H9 (cell line): ENCODE data around the gene KDM4C. TPM values are rescaled to one million over a fixed set of nuclear protein-coding genes. Genes with fewer than 3 reads are reported as not detected.

Experiments used
- DNase-seq: peaks from one replicate; pipeline ENCODE4 v3.0.0-alpha.2; 2017
- H2AFZ ChIP-seq: one replicate; pipeline ENCODE4 v1.6.1; 2013; ENCODE audit warnings: mild to moderate bottlenecking, low read length, control low read depth, moderate library complexity
- H2AK5ac ChIP-seq: 2 replicates; pipeline ENCODE4 v1.6.1; 2013; ENCODE audit warnings: low read length, control low read depth, mixed read lengths; ENCODE audit not compliant: insufficient read length
- H2BK120ac ChIP-seq: one replicate; pipeline ENCODE4 v1.6.1; 2013; ENCODE audit warnings: low read depth, mild to moderate bottlenecking, low read length, control low read depth, inconsistent platforms; ENCODE audit not compliant: poor library complexity, severe bottlenecking
- H2BK12ac ChIP-seq: 2 replicates; pipeline ENCODE4 v1.6.1; 2013; ENCODE audit warnings: low read length, control low read depth, mixed read lengths, low read depth; ENCODE audit not compliant: insufficient read length
- H2BK15ac ChIP-seq: 2 replicates; pipeline ENCODE4 v1.6.1; 2013; ENCODE audit warnings: low read depth, low read length, control low read depth
- H2BK20ac ChIP-seq: one replicate; pipeline ENCODE4 v1.6.1; 2013; ENCODE audit warnings: low read depth, mild to moderate bottlenecking, low read length, control low read depth, inconsistent platforms; ENCODE audit not compliant: poor library complexity, severe bottlenecking
- H2BK5ac ChIP-seq: 2 replicates; pipeline ENCODE4 v1.6.1; 2013; ENCODE audit warnings: low read length, control low read depth, mixed read lengths; ENCODE audit not compliant: insufficient read length
- H3K14ac ChIP-seq: 2 replicates; pipeline ENCODE4 v1.6.1; 2013; ENCODE audit warnings: low read length, control low read depth; ENCODE audit not compliant: insufficient read depth
- H3K18ac ChIP-seq: 2 replicates; pipeline ENCODE4 v1.6.1; 2013; ENCODE audit warnings: low read depth, mild to moderate bottlenecking, mixed read lengths, low read length, control low read depth; ENCODE audit not compliant: insufficient read length
- H3K23ac ChIP-seq: 2 replicates; pipeline ENCODE4 v1.6.1; 2013; ENCODE audit warnings: low read length, control low read depth, mixed read lengths, low read depth; ENCODE audit not compliant: insufficient read length
- H3K23me2 ChIP-seq: 2 replicates; pipeline ENCODE4 v1.6.1; 2013; ENCODE audit warnings: low read depth, mild to moderate bottlenecking, mixed read lengths, low read length, control low read depth; ENCODE audit not compliant: insufficient read length, poor library complexity, severe bottlenecking
- H3K27ac ChIP-seq: 2 replicates; pipeline ENCODE4 v1.5.1; 2013; ENCODE audit warnings: low read length, control low read depth, mixed read lengths, low read depth; ENCODE audit not compliant: insufficient read length
- H3K27me3 ChIP-seq: 2 replicates; pipeline ENCODE4 v1.6.1; 2013; ENCODE audit warnings: low read length, control low read depth, inconsistent platforms; ENCODE audit not compliant: insufficient read depth
- H3K4ac ChIP-seq: 2 replicates; pipeline ENCODE4 v1.6.1; 2013; ENCODE audit warnings: low read depth, mild to moderate bottlenecking, control low read depth, inconsistent platforms, low read length, moderate library complexity
- H3K4me1 ChIP-seq: 2 replicates; pipeline ENCODE4 v1.6.1; 2013; ENCODE audit warnings: low read length, control low read depth, inconsistent platforms; ENCODE audit not compliant: insufficient read depth
- H3K4me2 ChIP-seq: 2 replicates; pipeline ENCODE4 v1.6.1; 2013; ENCODE audit warnings: low read length, control low read depth, mixed read lengths; ENCODE audit not compliant: insufficient read length, insufficient read depth
- H3K56ac ChIP-seq: 2 replicates; pipeline ENCODE4 v1.6.1; 2013; ENCODE audit warnings: low read depth, mild to moderate bottlenecking, mixed read lengths, low read length, control low read depth; ENCODE audit not compliant: insufficient read length
- H3K79me1 ChIP-seq: 2 replicates; pipeline ENCODE4 v1.6.1; 2013; ENCODE audit warnings: low read depth, mild to moderate bottlenecking, moderate library complexity, low read length, control low read depth, inconsistent platforms; ENCODE audit not compliant: insufficient read depth, poor library complexity, severe bottlenecking
- H3K79me2 ChIP-seq: 2 replicates; pipeline ENCODE4 v1.6.1; 2013; ENCODE audit warnings: low read length, control low read depth, inconsistent platforms; ENCODE audit not compliant: insufficient read depth
- H3K9ac ChIP-seq: 2 replicates; pipeline ENCODE4 v1.6.1; 2013; ENCODE audit warnings: low read length, control low read depth, mixed read lengths; ENCODE audit not compliant: insufficient read length; ENCODE audit errors: extremely low read depth
- H3K9me3 ChIP-seq: one replicate; pipeline ENCODE4 v1.6.1; 2013; ENCODE audit warnings: low read depth, low read length, inconsistent platforms; ENCODE audit not compliant: control insufficient read depth
- H3T11ph ChIP-seq: one replicate; pipeline ENCODE4 v1.6.1; 2013; ENCODE audit warnings: mild to moderate bottlenecking, low read length, control low read depth, inconsistent platforms
- H4K20me1 ChIP-seq: one replicate; pipeline ENCODE4 v1.6.1; 2013; ENCODE audit not compliant: control insufficient read depth, insufficient read length, insufficient read depth
- H4K5ac ChIP-seq: 2 replicates; pipeline ENCODE4 v1.6.1; 2013; ENCODE audit warnings: low read depth, mild to moderate bottlenecking, mixed read lengths, low read length, control low read depth; ENCODE audit not compliant: insufficient read length
- H4K8ac ChIP-seq: replicated peaks from 2 replicates; pipeline ENCODE4 v1.6.1; 2013; ENCODE audit warnings: low read length, control low read depth, mixed read lengths, low read depth; ENCODE audit not compliant: insufficient read length
- H4K91ac ChIP-seq: 2 replicates; pipeline ENCODE4 v1.6.1; 2013; ENCODE audit warnings: low read depth, mild to moderate bottlenecking, moderate library complexity, mixed read lengths, low read length, control low read depth; ENCODE audit not compliant: insufficient read length
- H3K27ac Mint-ChIP-seq, 3 experiments: 2 replicates in 2 of 3; 3 replicates in 1 of 3; pipeline ENCODE4 v1.8.0; 2020 to 2021; ENCODE audit warnings: mixed read lengths in 3 of 3, mild to moderate bottlenecking in 1 of 3, moderate library complexity in 1 of 3
- H3K27me3 Mint-ChIP-seq: 2 replicates; pipeline ENCODE4 v1.8.0; 2021; ENCODE audit warnings: low read depth, mild to moderate bottlenecking, moderate library complexity, mixed read lengths
- H3K36me3 Mint-ChIP-seq, 3 experiments: 2 replicates in 2 of 3; 3 replicates in 1 of 3; pipeline ENCODE4 v1.8.0; 2020 to 2021; ENCODE audit warnings: low read depth in 3 of 3, mixed read lengths in 3 of 3; ENCODE audit not compliant: insufficient read depth in 1 of 3
- H3K4me1 Mint-ChIP-seq, 2 experiments: 2 replicates each; pipeline ENCODE4 v1.8.0; 2020; ENCODE audit warnings: mixed read lengths in 2 of 2
- H3K4me3 Mint-ChIP-seq, 2 experiments: 2 replicates in 1 of 2; 3 replicates in 1 of 2; pipeline ENCODE4 v1.8.0; 2020 to 2021; ENCODE audit warnings: mild to moderate bottlenecking in 2 of 2, mixed read lengths in 2 of 2, moderate library complexity in 1 of 2
- H3K9me3 Mint-ChIP-seq, 2 experiments: 2 replicates in 1 of 2; 3 replicates in 1 of 2; pipeline ENCODE4 v1.8.0; 2020; ENCODE audit warnings: mild to moderate bottlenecking in 2 of 2, mixed read lengths in 2 of 2, moderate library complexity in 1 of 2
- CTCF ChIP-seq: fragments of 200-600 bp; sonication (generic); conservative IDR thresholded peaks from 3 replicates; pipeline ENCODE4 v1.8.0; 2021; ENCODE audit warnings: antibody characterized with exemption, mild to moderate bottlenecking
- WGBS: extraction: QIAGEN DNeasy Blood & Tissue Kit; methylation state at CpG from one replicate; pipeline ENCODE4 v1.1.7; 2013; ENCODE audit warnings: missing lambda C conversion rate, low lambda C conversion rate, mixed read lengths; ENCODE audit not compliant: insufficient read length; ENCODE audit errors: extremely low coverage; 5-methylcytosine and 5-hydroxymethylcytosine counted together
- total RNA-seq: library from RNA; stranded (reverse); gene quantifications from 2 replicates; pipeline ENCODE4 v1.2.1, GENCODE V29; 2021

Gene KDM4C
- total RNA-seq, 1 experiment from 2014 or later: 24.0 TPM

- no peak overlapping the region for H2AFZ ChIP-seq
- H3K9me3 ChIP-seq: no peaks in the 10 kb centered on the region
- peak overlapping the region in 1 of 3 experiments; percentile 59; a peak in 1 of 7 replicates for H3K27ac Mint-ChIP-seq
- no peaks in the 10 kb centered on the region for H3K23me2 ChIP-seq
- no peak for TF ChIP-seq CTCF
- no peak overlapping the region for H3K56ac ChIP-seq
- no peaks in the 10 kb centered on the region for H3K9me3 Mint-ChIP-seq
- no CpG with 5 or more reads among the region's 1 CpG for WGBS
- no peak overlapping the region for H3K9ac ChIP-seq
- no peaks in the 10 kb centered on the region; the same call in 1 of the 2 replicates for H3K4me1 ChIP-seq
- no peak overlapping the region for H2BK12ac ChIP-seq
- no peaks in the 10 kb centered on the region for H3K79me1 ChIP-seq
- H3K36me3 Mint-ChIP-seq: peaks cover under 1 to 15% (median 5%) of the 10 kb centered on the region in 3 experiments; a peak in 4 of 7 replicates
- no peak overlapping the region for H3K23ac ChIP-seq
- H3K4ac ChIP-seq: no peak overlapping the region
- H3K14ac ChIP-seq: no peak overlapping the region
- no peak overlapping the region for H4K5ac ChIP-seq
- no peaks in the 10 kb centered on the region for H3K27me3 Mint-ChIP-seq
- no peak overlapping the region for H3K4me3 Mint-ChIP-seq
- no peaks in the 10 kb centered on the region for H3K79me2 ChIP-seq
- no peak overlapping the region for H4K8ac ChIP-seq
- H2BK120ac ChIP-seq: no peak overlapping the region
- no peak overlapping the region for H2BK15ac ChIP-seq
- H3K27me3 ChIP-seq: no peaks in the 10 kb centered on the region
- no peak overlapping the region for H3K27ac ChIP-seq
- no peak overlapping the region for H3K18ac ChIP-seq
- no peak overlapping the region for H2BK20ac ChIP-seq
- H4K20me1 ChIP-seq: no peaks in the 10 kb centered on the region
- H4K91ac ChIP-seq: no peak overlapping the region
- no peak overlapping the region for H2AK5ac ChIP-seq
- no peaks in the 10 kb centered on the region for H3K4me1 Mint-ChIP-seq
- H2BK5ac ChIP-seq: no peak overlapping the region
- no peak overlapping the region for H3K4me2 ChIP-seq
- H3T11ph ChIP-seq: no peak overlapping the region
- DNase-seq: no peak
Measured at GRCh38 chr9:6991418-6991817, 233.6 kb downstream of the KDM4C start.
